ENCODE results near the gene IL20.

The IL20 gene

DNA sequence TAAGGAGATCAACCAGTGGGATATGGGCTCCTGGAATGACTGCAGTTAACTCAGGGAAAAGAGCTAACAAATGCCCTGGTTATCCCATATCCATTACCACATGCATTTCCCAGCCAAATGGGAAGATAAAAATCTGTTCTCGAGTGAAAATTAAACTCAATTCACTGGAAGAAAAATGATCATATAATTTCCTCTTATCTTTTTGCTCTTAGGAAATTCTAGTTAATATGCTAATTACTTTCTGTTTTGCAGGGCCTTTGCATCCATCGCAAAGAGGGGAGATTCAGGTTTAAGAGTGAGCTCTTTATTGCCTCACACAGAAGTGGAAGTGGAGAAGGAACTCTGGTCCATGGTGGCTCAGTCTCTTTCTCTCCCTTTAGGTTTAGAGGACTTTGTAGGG lies 28.0 kb downstream of the IL20 start:
- H3K79me2 ChIP-seq (ENCODE audit: low read length): no peaks in the 10 kb centered on the region
- no peak overlapping the region for H3K9ac ChIP-seq (ENCODE audit: low read length)
- H3K27ac ChIP-seq (ENCODE audit: low read length): no peak overlapping the region
- no peak overlapping the region for H2AFZ ChIP-seq (ENCODE audit: low read depth, low read length)
- H3K4me3 ChIP-seq (ENCODE audit: low read length): no peak overlapping the region
- no peaks in the 10 kb centered on the region for H3K9me3 ChIP-seq (ENCODE audit: insufficient read depth, low read length)
- no peaks in the 10 kb centered on the region for H3K36me3 ChIP-seq (replicated peaks; ENCODE audit: low read depth, low read length)
- H3K4me2 ChIP-seq (ENCODE audit: low read length): no peak overlapping the region
- no peaks in the 10 kb centered on the region for H4K20me1 ChIP-seq (ENCODE audit: insufficient read depth, low read length)
- TF ChIP-seq EZH2phosphoT487 (IDR thresholded peaks at IDR 0.05; ENCODE audit: low read depth): no peak
- TF ChIP-seq, protein P1, sequence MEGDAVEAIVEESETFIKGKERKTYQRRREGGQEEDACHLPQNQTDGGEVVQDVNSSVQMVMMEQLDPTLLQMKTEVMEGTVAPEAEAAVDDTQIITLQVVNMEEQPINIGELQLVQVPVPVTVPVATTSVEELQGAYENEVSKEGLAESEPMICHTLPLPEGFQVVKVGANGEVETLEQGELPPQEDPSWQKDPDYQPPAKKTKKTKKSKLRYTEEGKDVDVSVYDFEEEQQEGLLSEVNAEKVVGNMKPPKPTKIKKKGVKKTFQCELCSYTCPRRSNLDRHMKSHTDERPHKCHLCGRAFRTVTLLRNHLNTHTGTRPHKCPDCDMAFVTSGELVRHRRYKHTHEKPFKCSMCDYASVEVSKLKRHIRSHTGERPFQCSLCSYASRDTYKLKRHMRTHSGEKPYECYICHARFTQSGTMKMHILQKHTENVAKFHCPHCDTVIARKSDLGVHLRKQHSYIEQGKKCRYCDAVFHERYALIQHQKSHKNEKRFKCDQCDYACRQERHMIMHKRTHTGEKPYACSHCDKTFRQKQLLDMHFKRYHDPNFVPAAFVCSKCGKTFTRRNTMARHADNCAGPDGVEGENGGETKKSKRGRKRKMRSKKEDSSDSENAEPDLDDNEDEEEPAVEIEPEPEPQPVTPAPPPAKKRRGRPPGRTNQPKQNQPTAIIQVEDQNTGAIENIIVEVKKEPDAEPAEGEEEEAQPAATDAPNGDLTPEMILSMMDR (IDR thresholded peaks at IDR 0.05; ENCODE audit: low read depth, low read length): no peak
- peaks cover 19% of the 10 kb centered on the region for H3K4me1 ChIP-seq (ENCODE audit: low read length)
- peaks cover 37% of the 10 kb centered on the region for H3K27me3 ChIP-seq (ENCODE audit: low read depth, low read length)

DNA sequence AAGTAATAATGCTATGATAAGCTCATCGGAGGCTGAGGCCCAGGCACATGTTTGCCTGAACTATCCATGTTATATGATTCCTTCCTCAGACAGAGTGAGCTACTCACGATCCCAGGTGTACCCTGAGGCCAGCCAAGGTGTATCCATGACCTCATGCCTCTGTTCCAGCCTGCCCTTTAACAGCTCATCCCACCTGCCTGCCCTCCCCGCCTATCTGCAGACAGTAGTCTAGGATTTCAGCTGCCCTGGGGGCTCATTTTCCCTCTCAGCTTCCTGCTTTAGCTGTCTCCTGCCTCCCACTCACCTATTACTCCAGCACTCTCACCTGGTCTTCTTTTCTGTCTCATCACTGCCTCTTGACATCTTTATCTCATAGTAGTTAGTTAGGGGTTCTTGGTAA lies 29.9 kb downstream of the IL20 start:
- Histone ChIP-seq H3K4me1 (ENCODE audit: low read length) (peaks cover 19% of the 10 kb centered on the region), H3K4me2 (ENCODE audit: low read length) (no peak overlapping the region)

DNA sequence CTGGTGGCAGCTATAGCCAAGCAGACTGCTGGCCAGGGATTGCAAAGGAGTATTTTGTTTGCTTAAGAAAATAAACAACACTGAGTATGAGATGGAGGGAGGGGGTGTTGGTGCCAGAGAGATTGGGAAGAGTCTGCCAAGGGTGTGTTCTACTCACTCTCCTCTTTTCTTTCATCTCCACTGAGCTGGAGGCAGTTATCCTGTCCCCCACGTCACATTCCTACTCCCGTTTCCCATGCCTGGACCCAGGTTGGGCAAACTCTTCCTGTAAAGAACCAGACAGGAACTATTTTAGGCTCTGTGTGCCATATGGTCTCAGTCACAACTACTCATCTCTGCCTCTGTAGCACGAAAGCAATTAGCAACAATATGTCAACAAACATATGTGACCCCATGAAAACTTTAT lies 30.4 kb downstream of the IL20 start:
- Histone ChIP-seq H3K79me2 (ENCODE audit: low read length) (no peaks in the 10 kb centered on the region), H3K27me3 (ENCODE audit: low read depth, low read length) (peaks cover 38% of the 10 kb centered on the region), H3K4me3 (ENCODE audit: low read length) (no peak overlapping the region), H3K9ac (ENCODE audit: low read length) (no peak overlapping the region), H3K27ac (ENCODE audit: low read length) (no peak overlapping the region), H3K36me3 (replicated peaks; ENCODE audit: low read depth, low read length) (no peaks in the 10 kb centered on the region), H3K4me1 (ENCODE audit: low read length) (peaks cover 14% of the 10 kb centered on the region), H3K4me2 (ENCODE audit: low read length) (no peak overlapping the region), H2AFZ (ENCODE audit: low read depth, low read length) (no peak overlapping the region), H4K20me1 (ENCODE audit: insufficient read depth, low read length) (no peaks in the 10 kb centered on the region), H3K9me3 (ENCODE audit: insufficient read depth, low read length) (no peaks in the 10 kb centered on the region)
- TF ChIP-seq, protein P1 (IDR thresholded peaks at IDR 0.05; ENCODE audit: low read depth, low read length): no peak
- TF ChIP-seq EZH2phosphoT487 (IDR thresholded peaks at IDR 0.05; ENCODE audit: low read depth): no peak

More for the DNA sequence above, 29.9 kb downstream of the IL20 start:
- H3K9me3 ChIP-seq (ENCODE audit: insufficient read depth, low read length): no peaks in the 10 kb centered on the region
- no peak for TF ChIP-seq EZH2phosphoT487 (IDR thresholded peaks at IDR 0.05; ENCODE audit: low read depth)
- TF ChIP-seq, protein P1 (IDR thresholded peaks at IDR 0.05; ENCODE audit: low read depth, low read length): no peak
- peaks cover 42% of the 10 kb centered on the region for H3K27me3 ChIP-seq (ENCODE audit: low read depth, low read length)
- H3K36me3 ChIP-seq (replicated peaks; ENCODE audit: low read depth, low read length): no peaks in the 10 kb centered on the region
- H3K79me2 ChIP-seq (ENCODE audit: low read length): no peaks in the 10 kb centered on the region
- H3K9ac ChIP-seq (ENCODE audit: low read length): no peak overlapping the region
- no peak overlapping the region for H3K27ac ChIP-seq (ENCODE audit: low read length)
- H4K20me1 ChIP-seq (ENCODE audit: insufficient read depth, low read length): no peaks in the 10 kb centered on the region
- H2AFZ ChIP-seq (ENCODE audit: low read depth, low read length): no peak overlapping the region
- H3K4me3 ChIP-seq (ENCODE audit: low read length): no peak overlapping the region

DNA sequence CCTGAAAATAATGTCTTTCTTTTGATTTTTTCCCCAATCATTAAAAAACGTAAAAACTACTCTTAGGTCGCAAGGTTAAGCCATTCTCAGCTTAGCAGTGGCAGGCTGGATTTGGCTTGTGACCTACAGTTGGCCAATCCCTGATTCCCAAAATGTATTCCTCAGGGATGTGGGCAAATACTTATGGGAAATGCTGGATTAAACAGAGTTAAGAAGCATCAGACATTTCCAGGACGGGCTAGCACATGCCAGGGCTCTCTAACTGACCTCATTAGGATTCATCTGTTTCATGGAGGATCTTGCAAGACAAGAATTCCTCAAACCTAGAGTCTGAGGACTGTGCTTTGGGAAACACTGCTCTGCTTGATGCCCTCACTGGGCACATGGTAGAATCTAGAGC lies 30.8 kb downstream of the IL20 start:
- Histone ChIP-seq H4K20me1 (ENCODE audit: insufficient read depth, low read length) (no peaks in the 10 kb centered on the region), H3K4me1 (ENCODE audit: low read length) (peaks cover 11% of the 10 kb centered on the region), H3K36me3 (replicated peaks; ENCODE audit: low read depth, low read length) (no peaks in the 10 kb centered on the region), H3K27ac (ENCODE audit: low read length) (no peak overlapping the region), H3K27me3 (ENCODE audit: low read depth, low read length) (peaks cover 34% of the 10 kb centered on the region), H3K4me2 (ENCODE audit: low read length) (no peak overlapping the region), H2AFZ (ENCODE audit: low read depth, low read length) (no peak overlapping the region), H3K9me3 (ENCODE audit: insufficient read depth, low read length) (no peaks in the 10 kb centered on the region), H3K79me2 (ENCODE audit: low read length) (no peaks in the 10 kb centered on the region), H3K4me3 (ENCODE audit: low read length) (no peak overlapping the region), H3K9ac (ENCODE audit: low read length) (no peak overlapping the region)
- no peak for TF ChIP-seq EZH2phosphoT487 (IDR thresholded peaks at IDR 0.05; ENCODE audit: low read depth)
- TF ChIP-seq, protein P1 (IDR thresholded peaks at IDR 0.05; ENCODE audit: low read depth, low read length): no peak
